HG03439 (cell line): Measurements from ENCODE around the gene HARS1.
"Not testable (repeated sequence)": the region's sequence is repeated elsewhere in the genome, so short reads cannot be mapped to it uniquely, and the experiment has no call there.

Experiments used
- ATAC-seq: cut with Tn5 transposase; IDR thresholded peaks from one replicate; pipeline ENCODE4 v1.9.1; 2021; ENCODE audit warnings: mild to moderate bottlenecking, moderate library complexity; ENCODE audit not compliant: unreplicated experiment

HARS1 gene, protein sequence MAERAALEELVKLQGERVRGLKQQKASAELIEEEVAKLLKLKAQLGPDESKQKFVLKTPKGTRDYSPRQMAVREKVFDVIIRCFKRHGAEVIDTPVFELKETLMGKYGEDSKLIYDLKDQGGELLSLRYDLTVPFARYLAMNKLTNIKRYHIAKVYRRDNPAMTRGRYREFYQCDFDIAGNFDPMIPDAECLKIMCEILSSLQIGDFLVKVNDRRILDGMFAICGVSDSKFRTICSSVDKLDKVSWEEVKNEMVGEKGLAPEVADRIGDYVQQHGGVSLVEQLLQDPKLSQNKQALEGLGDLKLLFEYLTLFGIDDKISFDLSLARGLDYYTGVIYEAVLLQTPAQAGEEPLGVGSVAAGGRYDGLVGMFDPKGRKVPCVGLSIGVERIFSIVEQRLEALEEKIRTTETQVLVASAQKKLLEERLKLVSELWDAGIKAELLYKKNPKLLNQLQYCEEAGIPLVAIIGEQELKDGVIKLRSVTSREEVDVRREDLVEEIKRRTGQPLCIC

GRCh38 chr5:140690941-140691924, at the start of gene HARS1, which contains the start of gene HARS2:
Gene HARS1 (minus strand): TSS chr5:140691370. CDS start chr5:140691304, 66 bp downstream.
Gene HARS2 (plus strand): TSS chr5:140691455. CDS start chr5:140691649, 194 bp downstream.
- peak; percentile 97 for ATAC-seq

- ATAC-seq, result no peak
These were observed 46.3 kb upstream of the HARS1 start for GRCh38 chr5:140737486-140737885.

DNA sequence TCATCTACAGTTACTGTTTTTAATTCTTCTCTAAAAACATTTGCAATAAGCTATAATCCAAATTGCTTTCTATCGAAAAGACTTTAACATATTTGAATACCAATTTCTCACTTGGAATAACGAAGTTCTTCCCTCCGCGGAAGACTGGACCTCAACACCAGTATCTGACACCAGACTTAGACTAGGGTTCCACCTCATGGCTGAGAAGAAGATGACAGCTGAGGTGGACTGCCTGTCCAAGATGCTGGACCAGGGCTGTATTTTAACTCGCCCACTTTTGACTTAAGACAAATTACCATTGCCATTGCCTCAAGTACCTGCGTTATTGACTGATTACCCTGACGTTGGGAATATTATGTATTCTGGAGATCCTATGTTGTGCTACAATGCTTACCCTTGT, 43.2 kb upstream of the HARS1 start:
- ATAC-seq, result no peak

- no peak for ATAC-seq
These were observed 41.9 kb upstream of the HARS1 start for GRCh38 chr5:140733098-140733497.

- ATAC-seq, result peak; percentile 92
These were observed 34.8 kb upstream of the HARS1 start for GRCh38 chr5:140725799-140726471.

- ATAC-seq, result not testable (repeated sequence)
These were observed 30.2 kb upstream of the HARS1 start for GRCh38 chr5:140721395-140721794.

GRCh38 chr5:140720738-140721137, 29.6 kb upstream of the HARS1 start:
- ATAC-seq, result not testable (repeated sequence)

- no peak for ATAC-seq
These were observed 27.1 kb upstream of the HARS1 start for GRCh38 chr5:140718266-140718592.

DNA sequence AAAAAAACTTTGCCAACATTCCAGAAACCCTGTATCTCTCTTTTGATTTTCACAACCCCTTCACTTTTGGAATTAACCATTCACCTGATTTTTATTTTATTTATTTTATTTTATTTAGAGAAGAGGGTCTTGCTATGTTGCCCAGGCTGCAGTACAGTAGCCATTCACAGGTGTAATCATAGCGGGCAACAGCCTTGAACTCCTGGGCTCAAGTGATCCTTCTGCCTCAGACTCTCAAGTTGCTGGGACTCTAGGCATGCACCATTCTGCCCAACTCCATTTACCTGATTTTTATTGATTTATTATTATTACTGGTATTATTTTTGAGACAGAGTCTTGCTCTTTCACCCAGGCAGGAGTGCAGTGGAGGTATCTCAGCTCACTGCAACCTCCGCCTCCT, 25.1 kb upstream of the HARS1 start:
- not testable (repeated sequence) for ATAC-seq

DNA sequence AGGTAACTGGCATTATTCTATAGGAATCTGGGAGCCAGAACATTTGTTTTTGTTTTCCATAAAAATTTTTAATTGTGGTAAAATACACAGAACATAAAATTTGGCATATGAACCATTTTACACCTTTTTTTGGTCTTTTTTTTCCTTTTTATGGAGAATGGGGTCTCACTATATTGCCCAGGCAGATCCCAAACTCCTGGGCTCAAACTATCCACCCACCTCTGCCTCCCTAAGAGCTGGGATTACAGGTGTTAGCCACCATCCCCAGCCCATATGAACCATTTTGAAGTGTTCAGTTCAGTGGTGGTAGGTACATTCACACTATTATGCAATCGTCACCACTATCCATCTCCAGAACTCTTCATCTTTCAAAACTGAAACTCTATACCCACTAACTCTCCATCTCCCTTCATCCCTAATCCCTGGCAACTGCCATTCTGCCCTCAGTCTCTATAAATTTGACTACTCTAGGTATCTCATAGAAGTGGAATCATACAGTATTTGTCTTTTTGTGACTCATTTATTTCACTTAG, 22.5 kb upstream of the HARS1 start:
- ATAC-seq, result no peak

- ATAC-seq, result no peak
These were observed 20.6 kb upstream of the HARS1 start for GRCh38 chr5:140711794-140712193.

DNA sequence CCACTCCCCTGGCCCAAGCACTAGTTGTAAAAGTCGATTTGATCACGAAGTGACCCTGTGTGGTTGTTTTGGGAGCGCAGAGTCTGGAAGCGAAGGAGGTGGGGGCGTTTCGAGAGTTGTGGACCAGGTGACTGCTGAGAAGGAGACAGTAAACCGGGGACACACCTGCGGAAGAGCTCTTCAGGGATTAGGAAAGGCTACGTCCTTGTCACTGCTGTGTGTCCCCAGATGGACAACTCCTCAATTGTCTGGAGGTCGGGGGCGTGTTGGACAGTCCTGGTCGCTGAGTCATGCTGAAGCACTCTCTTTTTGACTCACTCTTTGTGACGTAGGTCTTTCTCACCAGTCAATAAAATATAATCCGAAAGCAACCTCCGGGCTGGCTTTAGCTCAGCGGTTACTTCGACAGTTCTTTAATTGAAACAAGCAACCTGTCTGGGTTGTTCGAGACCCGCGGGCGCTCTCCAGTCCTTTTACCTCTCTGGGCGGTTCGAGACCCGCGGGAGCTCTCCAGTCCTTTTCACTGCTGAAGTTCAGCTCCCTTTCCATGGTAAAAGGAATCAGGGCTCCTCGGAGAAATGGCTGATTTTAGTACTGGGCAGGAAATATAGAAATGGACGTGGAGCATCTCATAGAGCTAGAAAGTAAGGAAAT, 19.9 kb upstream of the HARS1 start:
- peak; percentile 93 for ATAC-seq

- ATAC-seq, result not testable (repeated sequence)
These were observed 17.6 kb upstream of the HARS1 start for GRCh38 chr5:140708787-140709186.

- no peak for ATAC-seq
These were observed 16.6 kb upstream of the HARS1 start for GRCh38 chr5:140707812-140708211.

GRCh38 chr5:140700177-140701144, 9.3 kb upstream of the HARS1 start, which contains the start of gene ZMAT2:
Gene ZMAT2 (plus strand): TSS chr5:140700447. CDS start chr5:140700461, 14 bp downstream.
- peak; percentile 92 for ATAC-seq

- no peak for ATAC-seq
These were observed 5.8 kb upstream of the HARS1 start for GRCh38 chr5:140696891-140697492.

- no peak for ATAC-seq
These were observed 3.1 kb upstream of the HARS1 start for GRCh38 chr5:140694276-140694675.

GRCh38 chr5:140690376-140690932, 716 bp downstream of the HARS1 start:
- ATAC-seq, result peak; percentile 1
